NOMO-1 treated with dmso at 0.1 percent for 144 hours (cell line): ENCODE data around the gene CD59.
"Not testable (repeated sequence)": the region's sequence is repeated elsewhere in the genome, so short reads cannot be mapped to it uniquely, and the experiment has no call there.

Experiments used
- DNase-seq: peaks from one replicate; lab custom pipeline; 2025; ENCODE audit not compliant: unreplicated experiment; lab: John Stamatoyannopoulos, UW

CD59 gene

GRCh38 chr11:33713856-33714398, 22.3 kb downstream of the CD59 start:
- no peak for DNase-seq

- DNase-seq = no peak
These were observed 22.9 kb downstream of the CD59 start for GRCh38 chr11:33713151-33713855.

- DNase-seq = no peak
These were observed 23.8 kb downstream of the CD59 start for GRCh38 chr11:33712436-33712835.

- no peak for DNase-seq
These were observed 26.8 kb downstream of the CD59 start for GRCh38 chr11:33709466-33709865.

- DNase-seq = no peak
These were observed 27.2 kb downstream of the CD59 start for GRCh38 chr11:33708985-33709384.

GRCh38 chr11:33707831-33708230, 28.4 kb downstream of the CD59 start:
- DNase-seq = not testable (repeated sequence)

GRCh38 chr11:33706966-33707365, 29.3 kb downstream of the CD59 start:
- DNase-seq = no peak

- no peak for DNase-seq
These were observed 29.7 kb downstream of the CD59 start for GRCh38 chr11:33706546-33706945.

- no peak for DNase-seq
These were observed 31.8 kb downstream of the CD59 start for GRCh38 chr11:33704240-33705002.

- no peak for DNase-seq
These were observed 32.4 kb downstream of the CD59 start for GRCh38 chr11:33703788-33704187.

GRCh38 chr11:33703234-33703633, 33.0 kb downstream of the CD59 start:
- no peak for DNase-seq

GRCh38 chr11:33701302-33702230, 34.7 kb downstream of the CD59 start:
- no peak for DNase-seq

GRCh38 chr11:33700502-33701271, 35.5 kb downstream of the CD59 start, which contains the start of gene C11orf91:
C11orf91 (minus strand) TSS chr11:33700826; CDS start chr11:33700740, 86 bp downstream.
- DNase-seq = peak; percentile 67

- DNase-seq = no peak
These were observed 36.1 kb downstream of the CD59 start for GRCh38 chr11:33700063-33700501.

- DNase-seq = no peak
These were observed 36.6 kb downstream of the CD59 start for GRCh38 chr11:33699515-33700062.

GRCh38 chr11:33698921-33699320, 37.3 kb downstream of the CD59 start:
- no peak for DNase-seq

- DNase-seq = no peak
These were observed 38.2 kb downstream of the CD59 start for GRCh38 chr11:33697997-33698396.

GRCh38 chr11:33696931-33697638, 39.1 kb downstream of the CD59 start:
- DNase-seq = no peak

GRCh38 chr11:33696411-33696810, 39.8 kb downstream of the CD59 start:
- no peak for DNase-seq
